Suppressor macrophage treated with lipopolysaccharide for 4 hours (primary cell): Measurements from ENCODE around the gene FRMPD4.

ENCODE experiments used
- DNase-seq: peaks from one replicate; pipeline ENCODE4 v3.0.0-alpha.2; 2020

The FRMPD4 gene

GRCh38 chrX:12372111-12372510, 233.8 kb downstream of the FRMPD4 start:
- no peak for DNase-seq

GRCh38 chrX:12374286-12374685, 236.0 kb downstream of the FRMPD4 start:
- no peak for DNase-seq

DNA sequence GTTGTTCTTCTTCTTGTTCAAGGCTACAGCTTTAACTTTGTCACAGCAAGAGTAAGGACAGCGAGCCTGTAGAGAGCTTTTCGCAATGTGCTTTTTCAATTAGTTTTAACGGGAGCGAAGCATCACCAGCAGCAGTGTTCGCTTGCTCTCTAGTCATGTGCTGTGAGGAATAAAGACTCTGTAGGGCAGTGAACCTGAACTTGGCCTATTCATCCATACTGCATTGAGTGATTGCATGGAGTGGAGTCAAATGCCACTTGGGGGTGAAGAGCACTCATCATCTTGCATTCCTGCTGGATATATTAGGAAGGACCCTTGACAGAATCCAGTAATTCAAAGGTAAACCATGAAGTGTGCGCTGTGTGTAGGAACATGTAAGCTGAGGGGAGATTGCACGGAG, 240.0 kb downstream of the FRMPD4 start:
- DNase-seq = no peak

- no peak for DNase-seq
Measured at GRCh38 chrX:12378706-12379105, 240.4 kb downstream of the FRMPD4 start.

GRCh38 chrX:12379671-12380070, 241.4 kb downstream of the FRMPD4 start:
- DNase-seq = no peak

GRCh38 chrX:12383196-12383595, 244.9 kb downstream of the FRMPD4 start:
- DNase-seq = no peak

DNA sequence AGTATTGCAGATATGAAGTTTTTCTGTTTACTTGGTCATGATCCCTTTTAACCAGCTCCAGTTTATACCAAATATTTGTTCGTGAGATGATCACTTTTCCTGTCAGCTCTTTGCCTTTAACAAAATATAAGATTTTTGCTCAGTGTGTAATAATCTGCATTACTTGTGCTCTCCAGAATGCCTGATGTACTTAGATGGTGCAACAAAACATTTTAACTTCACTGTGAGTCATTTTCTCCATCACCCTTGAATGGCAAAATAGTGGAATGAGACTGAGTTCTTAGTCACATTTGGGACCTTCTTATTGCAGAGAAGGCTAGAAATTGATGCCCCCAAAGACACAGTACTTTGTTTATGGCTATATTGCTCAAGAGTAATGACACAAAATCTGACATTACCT, 252.0 kb downstream of the FRMPD4 start:
- DNase-seq = no peak

GRCh38 chrX:12396584-12396983, 258.3 kb downstream of the FRMPD4 start:
- DNase-seq = no peak

DNA sequence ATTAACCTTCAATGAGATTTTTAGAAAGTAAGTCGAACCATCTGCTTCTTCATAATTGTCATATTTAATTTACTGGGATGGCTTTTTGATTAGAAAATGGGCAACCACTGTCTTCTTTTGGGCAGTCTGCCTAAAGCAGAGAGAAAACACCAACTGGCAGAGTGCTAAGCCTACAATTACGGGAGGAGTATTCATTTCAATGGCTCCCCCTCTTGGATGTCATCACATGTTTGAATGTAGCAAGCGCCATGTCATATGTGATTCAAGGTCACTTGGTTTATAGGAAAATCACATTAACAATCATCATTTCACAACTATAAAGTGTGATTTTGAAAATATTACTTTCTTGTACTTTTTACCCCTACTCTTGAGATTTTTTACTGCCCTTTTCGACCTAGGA, 261.9 kb downstream of the FRMPD4 start:
- DNase-seq = no peak

DNA sequence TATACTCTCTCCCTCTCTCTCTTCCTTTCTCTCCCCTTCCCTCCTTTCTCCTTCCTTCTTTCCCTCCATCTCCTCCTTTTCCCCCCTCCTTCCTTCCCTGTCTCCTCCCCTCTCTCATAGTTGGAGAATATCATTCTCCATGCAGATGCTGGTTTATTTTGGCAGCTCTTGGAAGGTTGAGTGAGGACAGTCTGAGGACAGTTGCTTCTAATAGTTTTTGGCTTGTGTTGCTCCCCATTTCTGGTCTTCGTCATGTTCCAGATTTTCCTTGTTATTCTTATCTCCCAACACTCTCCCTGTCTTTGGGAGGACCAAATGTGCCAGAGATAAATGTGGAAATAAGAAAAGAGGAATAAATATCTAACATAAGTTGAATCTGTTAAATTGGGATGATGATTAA, 263.0 kb downstream of the FRMPD4 start:
- DNase-seq = no peak

DNA sequence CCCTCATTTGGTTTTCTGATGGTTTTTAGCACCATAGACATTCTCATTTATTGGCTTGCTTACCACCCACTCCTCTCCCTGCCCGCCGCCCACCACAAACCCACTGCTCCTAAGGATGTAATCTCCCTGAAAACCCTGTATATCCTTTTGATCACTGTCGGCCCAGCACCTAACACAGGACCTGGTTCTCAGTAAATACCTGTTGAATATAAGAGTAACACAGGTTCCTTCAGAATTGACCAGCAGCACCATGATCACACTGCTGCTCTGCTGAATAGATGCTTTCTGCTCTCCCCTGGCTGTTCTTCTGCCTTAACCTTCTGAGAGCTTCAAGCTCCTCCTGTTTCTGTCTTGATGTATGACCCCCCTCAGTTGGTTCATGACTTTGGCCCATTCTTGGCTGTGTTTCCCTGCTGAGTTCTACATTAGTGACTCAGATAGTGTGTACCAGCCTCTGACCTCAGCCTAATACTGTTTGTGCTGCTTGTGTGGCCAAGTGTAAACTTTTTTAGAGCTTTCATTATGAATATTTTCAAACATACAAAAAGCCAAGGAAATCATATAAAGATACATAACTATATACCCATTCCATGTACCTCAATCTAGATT, 265.3 kb downstream of the FRMPD4 start:
- DNase-seq = no peak

- DNase-seq = no peak
Measured at GRCh38 chrX:12405306-12405705, 267.0 kb downstream of the FRMPD4 start.

GRCh38 chrX:12410523-12410922, 272.2 kb downstream of the FRMPD4 start:
- no peak for DNase-seq

DNA sequence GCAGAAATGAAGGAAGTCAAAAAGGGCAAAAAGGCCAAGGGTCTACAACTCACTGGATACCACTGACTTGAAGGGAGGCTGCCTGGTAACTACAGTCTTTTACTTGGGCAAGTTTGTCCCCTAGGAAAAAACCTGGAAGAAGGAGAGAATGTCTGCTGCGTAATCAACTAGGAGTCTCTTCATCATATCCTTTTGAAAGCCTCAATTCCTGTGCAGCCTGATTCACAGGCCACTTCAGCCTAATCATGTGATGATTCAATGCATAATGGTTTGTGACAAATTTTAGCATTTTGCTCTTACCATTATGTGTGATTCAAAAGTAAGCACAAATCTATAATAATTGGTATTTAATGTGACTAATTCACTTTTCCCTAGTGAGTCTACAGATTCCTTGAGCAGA, 273.6 kb downstream of the FRMPD4 start:
- DNase-seq = no peak

DNA sequence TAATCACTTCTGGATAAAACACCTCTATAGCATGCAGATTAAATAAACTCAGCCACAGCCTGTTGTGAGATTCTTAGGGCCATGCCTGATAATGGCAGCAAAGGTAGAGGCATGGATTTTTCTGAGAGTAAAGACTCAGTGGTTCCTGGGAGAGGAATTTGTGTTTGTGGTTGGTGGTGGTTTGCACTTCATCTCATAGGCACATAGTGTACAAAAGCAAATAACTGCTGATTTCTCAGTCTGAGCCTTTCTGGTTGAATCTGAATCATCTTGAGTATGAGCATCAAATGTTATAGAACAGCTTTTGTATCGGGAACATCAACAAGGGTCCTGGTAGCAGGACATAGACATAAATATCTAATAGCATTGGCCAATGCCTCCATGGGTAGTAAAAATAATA, 274.3 kb downstream of the FRMPD4 start:
- DNase-seq = no peak

GRCh38 chrX:12419591-12419990, 281.3 kb downstream of the FRMPD4 start:
- DNase-seq = no peak

- no peak for DNase-seq
Measured at GRCh38 chrX:12421918-12422317, 283.6 kb downstream of the FRMPD4 start.

GRCh38 chrX:12423346-12423745, 285.1 kb downstream of the FRMPD4 start:
- no peak for DNase-seq

DNA sequence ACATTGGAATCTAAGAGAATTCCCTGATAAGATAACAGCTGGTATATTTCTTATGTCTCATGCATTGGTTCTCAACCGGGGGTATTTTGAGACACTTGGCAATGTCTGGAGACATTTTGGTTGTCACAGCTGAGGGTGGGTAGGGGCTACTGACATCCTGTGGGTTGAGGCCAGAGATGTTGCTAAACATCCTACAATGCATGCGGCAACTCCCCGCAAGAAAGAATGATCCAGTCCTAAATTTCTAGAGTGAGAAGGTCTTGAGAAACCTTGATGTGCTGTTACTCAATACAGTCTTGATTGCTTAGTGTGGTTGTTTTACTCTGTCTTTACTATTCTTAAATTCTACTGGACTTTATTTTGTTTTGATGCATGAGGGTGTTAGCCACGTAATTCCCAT, 287.2 kb downstream of the FRMPD4 start:
- no peak for DNase-seq

GRCh38 chrX:12426420-12426819, 288.1 kb downstream of the FRMPD4 start:
- DNase-seq = no peak

DNA sequence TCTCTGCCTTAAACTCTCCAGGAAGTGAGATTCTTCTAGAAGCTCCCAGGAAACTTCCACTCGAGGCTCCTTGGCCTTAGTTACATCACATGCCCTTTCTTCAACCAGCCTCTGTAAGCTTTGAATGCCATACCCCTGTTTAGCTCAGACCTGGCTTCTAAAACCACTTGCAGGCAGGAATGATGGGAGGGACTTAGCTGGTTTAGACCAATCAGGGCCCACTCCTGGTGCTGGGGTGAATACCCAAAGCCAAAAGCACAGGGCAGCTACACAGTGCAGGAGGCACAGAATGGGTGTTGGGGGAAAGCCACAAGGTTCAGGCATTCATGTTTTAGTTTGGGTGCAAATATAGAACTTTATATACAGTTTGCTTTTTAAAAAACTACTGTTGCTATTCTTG, 296.2 kb downstream of the FRMPD4 start:
- no peak for DNase-seq

GRCh38 chrX:12439416-12439815, 301.1 kb downstream of the FRMPD4 start:
- no peak for DNase-seq

- no peak for DNase-seq
Measured at GRCh38 chrX:12440246-12440645, 302.0 kb downstream of the FRMPD4 start.

DNA sequence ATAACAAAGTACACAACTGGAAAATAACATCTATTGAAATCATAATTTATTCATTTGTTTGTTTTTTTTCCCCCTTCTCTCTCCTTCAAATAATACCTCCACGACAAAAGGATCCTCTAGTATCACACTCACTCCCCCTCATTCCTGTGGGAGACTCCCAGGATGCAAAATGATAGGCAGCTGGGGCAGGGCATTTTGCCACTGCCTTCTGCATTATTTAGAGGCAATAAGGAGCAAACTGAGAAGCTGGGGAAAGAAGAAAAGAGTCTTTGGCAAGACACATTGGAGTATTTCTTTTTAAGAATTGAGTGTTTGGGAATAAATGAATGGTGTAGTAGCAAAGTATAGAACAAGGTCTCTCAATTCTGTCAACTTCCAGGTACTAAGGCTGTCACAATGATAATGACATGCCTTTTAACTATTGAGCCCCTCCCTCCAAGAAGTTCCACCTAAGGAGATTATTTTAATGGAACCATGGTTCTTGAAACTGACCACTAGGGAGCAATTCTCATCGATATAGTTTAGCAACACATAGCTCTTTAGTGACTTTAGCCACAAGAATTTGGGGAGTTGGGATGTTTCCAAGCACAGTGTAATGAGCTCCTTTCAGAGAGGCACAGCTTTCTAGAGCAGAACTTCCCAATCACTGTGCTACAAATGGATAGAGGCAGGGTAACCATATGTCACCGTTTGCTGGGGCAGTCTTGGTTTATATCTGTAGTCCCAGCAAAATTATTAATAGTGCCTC, 303.3 kb downstream of the FRMPD4 start:
- DNase-seq = no peak

DNA sequence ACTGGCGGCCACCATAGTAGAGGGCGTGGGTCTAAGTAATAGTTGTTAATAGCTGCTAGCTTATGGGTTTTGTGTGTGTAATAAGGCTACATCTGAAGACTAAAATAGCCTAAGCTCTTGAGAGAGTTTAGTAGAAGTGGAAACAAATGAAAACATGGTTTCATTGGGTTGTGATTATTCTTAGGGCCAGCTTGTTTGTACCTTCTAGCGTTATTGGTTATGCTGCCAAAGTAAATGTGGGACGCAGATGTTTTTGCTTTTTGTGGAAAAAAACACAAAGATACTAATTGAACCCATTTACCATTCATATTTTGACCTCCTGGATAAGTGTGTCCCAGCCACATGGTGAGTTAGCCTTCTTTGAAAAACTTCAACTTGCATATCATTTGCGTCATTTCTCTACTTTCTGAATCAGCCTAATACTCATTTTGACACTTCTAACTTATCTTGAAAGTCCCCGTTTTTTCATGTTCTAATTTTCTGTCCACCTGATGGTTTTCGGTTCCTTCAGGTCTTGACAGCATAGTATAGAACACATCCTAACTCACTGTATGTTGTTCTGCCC, 305.3 kb downstream of the FRMPD4 start:
- DNase-seq = no peak
